Measurements from ENCODE around the gene GRN. TPM values are rescaled to one million over a fixed set of nuclear protein-coding genes. Genes with fewer than 3 reads are reported as not detected.

Gene GRN
- total and polyA plus RNA-seq, 2 of the 8 experiments (the other 6 are each of a cell fraction or from before 2014, with no cell fraction given): 108 to 387 TPM

- Histone ChIP-seq H3K4me3 (ENCODE audit: extremely low read depth in 1 of 4, insufficient read depth in 2 of 4, low read depth in 3 of 4, low read length in 4 of 4) (no peak overlapping the region), H3K56ac (replicated peaks; ENCODE audit: insufficient read length, low read depth, low read length) (no peak overlapping the region), H3K27ac (ENCODE audit: low read depth, low read length) (no peak overlapping the region), H3K9me3 (ENCODE audit: insufficient read depth in 2 of 2, low read depth in 1 of 2, low read length in 1 of 2) (no peaks in the 10 kb centered on the region), H2BK120ac (replicated peaks; ENCODE audit: low read depth, low read length) (no peak overlapping the region), H4K8ac (ENCODE audit: extremely low read depth, insufficient read depth, low read length) (no peak overlapping the region), H3K36me3 (ENCODE audit: control insufficient read depth in 2 of 4, insufficient read depth in 4 of 4, low read length in 3 of 4) (no peaks in the 10 kb centered on the region), H3K23me2 (ENCODE audit: low read depth, low read length) (peaks cover 9% of the 10 kb centered on the region; the same call in 1 of the 2 replicates), H3K79me2 (ENCODE audit: control insufficient read depth in 1 of 2, insufficient read depth in 2 of 2, low read length in 2 of 2) (no peaks in the 10 kb centered on the region), H3K9ac (replicated peaks in 1 of 4; ENCODE audit: extremely low read depth in 1 of 4, low read depth in 3 of 4, low read length in 3 of 4) (no peak overlapping the region), H4K20me1 (replicated peaks in 1 of 2; ENCODE audit: control insufficient read depth in 1 of 2, insufficient read depth in 2 of 2, low read length in 2 of 2) (no peaks in the 10 kb centered on the region), H3K79me1 (ENCODE audit: low read depth, low read length) (no peaks in the 10 kb centered on the region), H3K27me3 (replicated peaks in 1 of 4; ENCODE audit: control insufficient read depth in 3 of 4, extremely low read depth in 1 of 4, insufficient read depth in 3 of 4, low read length in 3 of 4) (peaks cover 0 to 15% (median 12%) of the 10 kb centered on the region in 4 experiments; a peak in 5 of 7 replicates), H2BK20ac (ENCODE audit: low read length) (no peak overlapping the region), H2BK5ac (ENCODE audit: low read depth, low read length) (no peak overlapping the region), H3K18ac (ENCODE audit: extremely low read depth, low read length) (no peak overlapping the region), H3K23ac (ENCODE audit: insufficient read length) (no peak overlapping the region), H2BK12ac (ENCODE audit: low read depth, low read length) (no peak overlapping the region), H2BK15ac (ENCODE audit: low read length) (no peak overlapping the region), H2AFZ (ENCODE audit: low read length) (no peak overlapping the region), H2AK5ac (ENCODE audit: low read depth, low read length) (no peak overlapping the region; the same call in 1 of the 2 replicates), H4K5ac (ENCODE audit: insufficient read length, low read depth, low read length) (no peak overlapping the region), H4K91ac (replicated peaks; ENCODE audit: insufficient read length, low read length) (no peak overlapping the region), H3K14ac (ENCODE audit: insufficient read length) (no peak overlapping the region), H3K4ac (replicated peaks; ENCODE audit: insufficient read length, low read depth, low read length) (no peak overlapping the region), H3K4me1 (replicated peaks in 1 of 4; ENCODE audit: control insufficient read depth in 3 of 4, insufficient read depth in 4 of 4, low read length in 3 of 4) (peaks cover 0 to 9% (median 3%) of the 10 kb centered on the region in 4 experiments; a peak in 5 of 7 replicates), H3K4me2 (ENCODE audit: insufficient read depth in 1 of 2, low read depth in 2 of 2, low read length in 2 of 2) (no peak overlapping the region)
- POLR2A ChIA-PET (ENCODE audit: partially characterized antibody): no interaction called here
- WGBS, 2 experiments (ENCODE audit: extremely low coverage in 1 of 2, insufficient coverage in 1 of 2, insufficient read length in 1 of 2, insufficient replicate concordance in 2 of 2, low coverage in 1 of 2, low lambda C conversion rate in 2 of 2, missing lambda C conversion rate in 1 of 2): 90% methylated on average over 5 of the region's 6 CpGs; no CpG with 5 or more reads in 1 of the 2 experiments
- FAIRE-seq: no peak
- CTCF ChIA-PET (ENCODE audit: partially characterized antibody): interaction anchor here (0.5 to 2.1 kb wide), 4 partner anchors 9 to 133 kb away, joined by 3 to 9 read pairs (median 6); no protein-coding TSS in a partner anchor
- DNase-seq (ENCODE audit: low read depth in 1 of 2, low spot score in 2 of 2): no peak
- TF ChIP-seq RNF2 (IDR thresholded peaks at IDR 0.05; ENCODE audit: borderline replicate concordance, low read depth, low read length, missing control alignments, poor library complexity, severe bottlenecking): no peak
- TF ChIP-seq CHD2 (IDR thresholded peaks at IDR 0.05; ENCODE audit: low read length): no peak
- no peak for TF ChIP-seq EGR1 (IDR thresholded peaks at IDR 0.05; ENCODE audit: borderline replicate concordance, low read depth, low read length)
- no peak for TF ChIP-seq ZNF274 (IDR thresholded peaks at IDR 0.05; ENCODE audit: borderline replicate concordance, extremely low read depth, low read length)
- TF ChIP-seq SP1 (IDR thresholded peaks at IDR 0.05; ENCODE audit: low read depth, low read length): no peak
- no peak for TF ChIP-seq MAX (IDR thresholded peaks at IDR 0.05)
- no peak for TF ChIP-seq NANOG (IDR thresholded peaks at IDR 0.05; ENCODE audit: insufficient read depth, low read depth, low read length, poor library complexity, severe bottlenecking)
- no peak for TF ChIP-seq TBP (IDR thresholded peaks at IDR 0.05; ENCODE audit: low read depth, low read length)
- TF ChIP-seq SRF (IDR thresholded peaks at IDR 0.05; ENCODE audit: low read depth, low read length): no peak
- no peak for TF ChIP-seq RBBP5 (IDR thresholded peaks at IDR 0.05; ENCODE audit: borderline replicate concordance, low read depth, low read length)
- no peak for TF ChIP-seq PHF8 (conservative IDR thresholded peaks at IDR 0.05; ENCODE audit: low read depth, low read length)
- no peak for TF ChIP-seq POU5F1 (IDR thresholded peaks at IDR 0.05; ENCODE audit: low read depth, low read length)
- no peak for TF ChIP-seq BCL11A (IDR thresholded peaks at IDR 0.05; ENCODE audit: low read depth in 2 of 2, low read length in 2 of 2)
- no peak for TF ChIP-seq CEBPB (IDR thresholded peaks at IDR 0.05; ENCODE audit: low read depth, low read length)
Observed at GRCh38 chr17:44389723-44390202, 44.7 kb downstream of the GRN start.
